ENCODE measurements around the gene ARID1B.
A peak's percentile ranks its signal among the peaks of the same experiment; 100 is the strongest.

The ARID1B gene

GRCh38 chr6:156988276-156989158 is 211.3 kb downstream of the ARID1B start:
- ChIA-PET CTCF (interaction anchor here (0.9 to 2.0 kb wide), 9 partner anchors 10 to 236 kb away, joined by 3 to 8 read pairs (median 4); no protein-coding TSS in a partner anchor), POLR2A (interaction anchor here (0.5 kb wide), 1 partner anchor 624 kb away, joined by 3 read pairs; no protein-coding TSS in a partner anchor)
- DNase-seq (ENCODE audit: extremely low spot score): peak; percentile 53
- no peak for TF ChIP-seq CTCF (IDR thresholded peaks at IDR 0.05; ENCODE audit: control extremely low read depth, extremely low read depth, low read depth, missing control alignments)

GRCh38 chr6:156989159-156989806 is 212.1 kb downstream of the ARID1B start:
- ChIA-PET POLR2A (interaction anchor here (0.5 to 0.7 kb wide), 2 partner anchors 268 to 624 kb away, joined by 3 read pairs; no protein-coding TSS in a partner anchor), CTCF (interaction anchor here (1.1 to 1.7 kb wide), 6 partner anchors 9 to 47 kb away, joined by 3 to 8 read pairs (median 4); no protein-coding TSS in a partner anchor)
- DNase-seq (ENCODE audit: extremely low spot score): no peak
- TF ChIP-seq CTCF (IDR thresholded peaks at IDR 0.05; ENCODE audit: control extremely low read depth, extremely low read depth, low read depth, missing control alignments): no peak

- DNase-seq (ENCODE audit: extremely low spot score): no peak
- POLR2A ChIA-PET: no interaction called here
- CTCF ChIA-PET: no interaction called here
- TF ChIP-seq CTCF (IDR thresholded peaks at IDR 0.05; ENCODE audit: control extremely low read depth, extremely low read depth, low read depth, missing control alignments): no peak
These were observed 215.0 kb downstream of the ARID1B start for GRCh38 chr6:156992020-156992804.

GRCh38 chr6:156993713-156994112 is 216.5 kb downstream of the ARID1B start:
- TF ChIP-seq CTCF (IDR thresholded peaks at IDR 0.05; ENCODE audit: control extremely low read depth, extremely low read depth, low read depth, missing control alignments): no peak
- ChIA-PET CTCF (no interaction called here), POLR2A (no interaction called here)
- DNase-seq (ENCODE audit: extremely low spot score): no peak

DNA sequence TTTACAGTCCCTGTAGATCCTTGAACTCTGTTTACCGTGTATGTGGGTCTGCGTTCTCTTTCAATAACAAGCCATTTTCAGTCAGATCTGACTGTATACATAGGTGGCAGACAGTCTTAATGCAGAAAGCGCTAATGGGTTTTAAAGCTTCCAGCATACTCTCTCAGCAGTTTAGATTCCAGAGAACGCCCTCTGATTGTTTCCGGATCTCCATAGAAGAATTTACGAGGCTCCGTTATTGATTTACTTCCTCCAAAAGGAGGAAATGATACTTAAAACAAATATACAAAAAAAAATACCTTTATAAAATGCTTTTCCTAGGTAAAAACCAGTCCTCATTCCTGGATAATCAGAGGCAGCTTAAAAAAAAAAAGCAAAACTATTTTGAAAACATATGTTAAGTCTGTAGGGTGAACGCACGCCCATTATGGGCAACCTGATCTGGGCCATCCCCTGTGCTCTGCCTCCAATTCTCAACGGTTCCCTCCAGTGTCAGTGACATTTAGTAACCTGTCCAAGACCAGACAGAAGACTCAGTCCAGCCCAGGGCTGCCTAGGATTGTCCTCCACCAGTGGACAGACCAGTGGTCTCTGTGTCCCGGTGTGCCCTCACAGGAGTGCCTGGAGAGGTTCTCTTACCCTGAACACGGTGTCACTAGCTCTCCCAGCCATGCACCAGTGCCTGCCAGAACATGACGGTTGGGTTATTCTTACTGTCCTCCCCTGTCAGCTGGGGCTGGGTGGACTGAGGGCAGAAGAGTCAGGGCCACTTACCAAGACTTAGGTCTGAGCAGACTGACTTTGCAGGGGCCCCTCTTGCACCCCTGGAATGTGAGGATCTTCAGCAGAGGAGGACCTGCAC is 217.3 kb downstream of the ARID1B start:
- ChIA-PET CTCF (no interaction called here), POLR2A (no interaction called here)
- DNase-seq (ENCODE audit: extremely low spot score): no peak
- no peak for TF ChIP-seq CTCF (IDR thresholded peaks at IDR 0.05; ENCODE audit: control extremely low read depth, extremely low read depth, low read depth, missing control alignments)

Measured in GM10248 (cell line).